HepG2 (cell line): ENCODE results near the gene NFIC. TPM values are rescaled to one million over a fixed set of nuclear protein-coding genes. Genes with fewer than 3 reads are reported as not detected.

ENCODE experiments used
- BRCA1 ChIP-seq: sonication (generic); formaldehyde crosslinking; IDR thresholded peaks from 2 replicates; pipeline ENCODE4 v1.4.0; 2020; ENCODE audit warnings: missing genetic modification reagents
- BRF2 ChIP-seq: sonication (generic); formaldehyde crosslinking; IDR thresholded peaks from 2 replicates; pipeline ENCODE4 v1.8.1; 2022; ENCODE audit warnings: mild to moderate bottlenecking, missing genetic modification reagents
- CERS6 ChIP-seq: sonication (generic); formaldehyde crosslinking; IDR thresholded peaks from 2 replicates; pipeline ENCODE4 v1.5.0; 2020; ENCODE audit warnings: missing genetic modification reagents
- FOXM1 ChIP-seq: sonication (generic); formaldehyde crosslinking; IDR thresholded peaks from 2 replicates; pipeline ENCODE4 v1.5.0; 2020; ENCODE audit warnings: missing genetic modification reagents
- HMG20A ChIP-seq: IDR thresholded peaks from 2 replicates; pipeline ENCODE4 v1.6.1; 2016; ENCODE audit warnings: borderline replicate concordance
- HNRNPL ChIP-seq: fragments of 200-400 bp; formaldehyde crosslinking; IDR thresholded peaks from 2 replicates; pipeline ENCODE4 v1.6.1; 2017; ENCODE audit warnings: mild to moderate bottlenecking, low read depth, low read length
- IRF9 ChIP-seq: sonication (generic); formaldehyde crosslinking; IDR thresholded peaks from 2 replicates; pipeline ENCODE4 v1.8.0; 2022; ENCODE audit warnings: missing genetic modification reagents, mild to moderate bottlenecking, borderline replicate concordance
- MTA1 ChIP-seq: sonication (generic); formaldehyde crosslinking; IDR thresholded peaks from 2 replicates; pipeline ENCODE4 v1.4.0; 2020; ENCODE audit warnings: missing genetic modification reagents, mild to moderate bottlenecking, borderline replicate concordance
- MXD3 ChIP-seq: IDR thresholded peaks from 2 replicates; pipeline ENCODE4 v1.6.1; 2016; ENCODE audit warnings: mild to moderate bottlenecking, missing biosample characterization, missing genetic modification reagents
- MZF1 ChIP-seq: sonication (generic); formaldehyde crosslinking; IDR thresholded peaks from 2 replicates; pipeline ENCODE4 v1.8.1; 2023; ENCODE audit warnings: mild to moderate bottlenecking, missing genetic modification reagents, borderline replicate concordance
- PHF20 ChIP-seq: sonication (generic); formaldehyde crosslinking; IDR thresholded peaks from 2 replicates; pipeline ENCODE4 v1.5.0; 2020; ENCODE audit warnings: mild to moderate bottlenecking, missing genetic modification reagents
- PRMT3 ChIP-seq: sonication (generic); formaldehyde crosslinking; IDR thresholded peaks from 2 replicates; pipeline ENCODE4 v1.8.1; 2022; ENCODE audit warnings: low read depth, mild to moderate bottlenecking, moderate library complexity, missing genetic modification reagents, borderline replicate concordance
- RBM39 ChIP-seq: fragments of 200-400 bp; formaldehyde crosslinking; IDR thresholded peaks from one replicate; pipeline ENCODE4 v1.6.1; 2018; ENCODE audit warnings: antibody characterized with exemption, mild to moderate bottlenecking, low read depth, low read length; ENCODE audit not compliant: poor library complexity, severe bottlenecking
- SCMH1 ChIP-seq: sonication (generic); formaldehyde crosslinking; IDR thresholded peaks from 2 replicates; pipeline ENCODE4 v1.9.0; 2021; ENCODE audit warnings: missing genetic modification reagents, mild to moderate bottlenecking, borderline replicate concordance
- SSRP1 ChIP-seq: IDR thresholded peaks from 2 replicates; pipeline ENCODE4 v1.6.1; 2016; ENCODE audit warnings: control low read depth
- TEF ChIP-seq: sonication (generic); formaldehyde crosslinking; IDR thresholded peaks from 2 replicates; pipeline ENCODE4 v1.5.0; 2020; ENCODE audit warnings: missing genetic modification reagents
- ZFY ChIP-seq: sonication (generic); formaldehyde crosslinking; IDR thresholded peaks from 2 replicates; pipeline ENCODE4 v1.4.0; 2020; ENCODE audit warnings: missing genetic modification reagents
- ZMYM4 ChIP-seq: sonication (generic); formaldehyde crosslinking; IDR thresholded peaks from 2 replicates; pipeline ENCODE4 v1.8.1; 2023; ENCODE audit warnings: mild to moderate bottlenecking, missing genetic modification reagents
- ZNF101 ChIP-seq: sonication (generic); formaldehyde crosslinking; IDR thresholded peaks from 2 replicates; pipeline ENCODE4 v1.4.0; 2020; ENCODE audit warnings: mild to moderate bottlenecking, low read depth, missing genetic modification reagents, borderline replicate concordance
- ZNF256 ChIP-seq: sonication (generic); formaldehyde crosslinking; conservative IDR thresholded peaks from 2 replicates; pipeline ENCODE4 v1.4.0; 2020; ENCODE audit warnings: missing genetic modification reagents
- ZNF275 ChIP-seq: sonication (generic); formaldehyde crosslinking; IDR thresholded peaks from 2 replicates; pipeline ENCODE4 v1.8.0; 2022; ENCODE audit warnings: missing genetic modification reagents, mild to moderate bottlenecking, inconsistent platforms, borderline replicate concordance
- ZNF317 ChIP-seq: sonication (generic); formaldehyde crosslinking; IDR thresholded peaks from 2 replicates; pipeline ENCODE4 v1.5.0; 2020; ENCODE audit warnings: mild to moderate bottlenecking, missing genetic modification reagents
- ZNF451 ChIP-seq: sonication (generic); formaldehyde crosslinking; IDR thresholded peaks from 2 replicates; pipeline ENCODE4 v1.5.0; 2020; ENCODE audit warnings: mild to moderate bottlenecking, missing genetic modification reagents
- ZNF577 ChIP-seq: sonication (generic); formaldehyde crosslinking; IDR thresholded peaks from 2 replicates; pipeline ENCODE4 v1.4.0; 2020; ENCODE audit warnings: mild to moderate bottlenecking, low read depth, missing genetic modification reagents, borderline replicate concordance
- ZNF780A ChIP-seq: sonication (generic); formaldehyde crosslinking; IDR thresholded peaks from 2 replicates; pipeline ENCODE4 v1.8.0; 2022; ENCODE audit warnings: mild to moderate bottlenecking, missing genetic modification reagents, moderate library complexity
- polyA plus RNA-seq, 8 experiments: library from polyadenylated mRNA; depleted of rRNA in 3 of 8; stranded (reverse) in 7 of 8; unstranded in 1 of 8; fragments of >200 nt; fragmentation: Illumina TruSeq in 4 of 8; extraction: Trizol in 4 of 8; gene quantifications; 2 replicates each; pipeline versions ENCODE4 v1.2.1 to v1.2.3, GENCODE V29; 2011 to 2016; ENCODE audit warnings: low read depth in 4 of 8, missing spikeins in 1 of 8, mixed read lengths in 1 of 8; ENCODE audit not compliant: insufficient read depth in 1 of 8
- total RNA-seq, 5 experiments: library from RNA; depleted of rRNA; stranded (reverse); fragments of >200 nt; fragmentation: Illumina TruSeq; extraction: Trizol; gene quantifications; 2 replicates each; pipeline ENCODE4 v1.2.3, GENCODE V29; 2016; ENCODE audit warnings: low read depth in 1 of 5

The NFIC gene
- total and polyA plus RNA-seq, 2 of the 13 experiments (the other 11 are each of a cell fraction or from before 2014, with no cell fraction given): 1.3 to 2.5 TPM

- TF ChIP-seq ZNF275 (CRISPR knock-in tag): 0 out of 2 replicates have a peak, but pooled peaks have one; percentile 35
- no peak for TF ChIP-seq ZNF101
- TF ChIP-seq SSRP1 (CRISPR knock-in tag): no peak
- no peak for TF ChIP-seq RBM39
- no peak for TF ChIP-seq ZNF577
- 0 out of 2 replicates have a peak, but pooled peaks have one; percentile 67 for TF ChIP-seq ZNF780A
- TF ChIP-seq ZFY (CRISPR knock-in tag): no peak
- TF ChIP-seq TEF (CRISPR knock-in tag): no peak
- TF ChIP-seq FOXM1 (CRISPR knock-in tag): 0 out of 2 replicates have a peak, but pooled peaks have one; percentile 26
- 0 out of 2 replicates have a peak, but pooled peaks have one; percentile 12 for TF ChIP-seq ZNF451
- TF ChIP-seq SCMH1 (CRISPR knock-in tag): no peak
- no peak for TF ChIP-seq MZF1
- no peak for TF ChIP-seq CERS6 (CRISPR knock-in tag)
- no peak for TF ChIP-seq ZNF317 (CRISPR knock-in tag)
- no peak for TF ChIP-seq HNRNPL
- 0 out of 2 replicates have a peak, but pooled peaks have one; percentile 54 for TF ChIP-seq PRMT3 (CRISPR knock-in tag)
- no peak for TF ChIP-seq HMG20A
- 0 out of 2 replicates have a peak, but pooled peaks have one; percentile 24 for TF ChIP-seq ZNF256 (CRISPR knock-in tag)
- no peak for TF ChIP-seq BRCA1 (CRISPR knock-in tag)
- no peak for TF ChIP-seq IRF9
- no peak for TF ChIP-seq MTA1 (CRISPR knock-in tag)
- no peak for TF ChIP-seq MXD3 (CRISPR knock-in tag)
- no peak for TF ChIP-seq ZMYM4
- no peak for TF ChIP-seq PHF20 (CRISPR knock-in tag)
- TF ChIP-seq BRF2 (CRISPR knock-in tag): no peak
Observed at GRCh38 chr19:3499738-3500428, 133.5 kb downstream of the NFIC start (continued).
